A673 (cell line): Measurements from ENCODE around the gene VAT1L.

Source experiments
- CTCF ChIP-seq: fragments of 300-800, 200-600 bp; sonication (generic); conservative IDR thresholded peaks from 2 replicates; pipeline ENCODE4 v1.5.1; 2017; ENCODE audit warnings: low read depth, mild to moderate bottlenecking, antibody characterized with exemption, low read length, moderate library complexity, mixed read lengths
- EZH2 ChIP-seq: fragments of 200-600 bp; sonication (generic); IDR thresholded peaks from 2 replicates; pipeline ENCODE4 v1.6.1; 2017; ENCODE audit warnings: borderline replicate concordance, low read depth, mild to moderate bottlenecking, mixed read lengths, antibody characterized with exemption, low read length; ENCODE audit not compliant: poor library complexity, severe bottlenecking

GRCh38 chr16:77844801-77845200, 56.4 kb downstream of the VAT1L start:
- TF ChIP-seq CTCF (no peak), EZH2 (no peak)
